Eye (tissue), 1 donor: Measurements from ENCODE around the gene OCRL.
A peak's percentile ranks its signal among the peaks of the same experiment; 100 is the strongest.

ENCODE experiments used
- DNase-seq: peaks from one replicate; pipeline ENCODE4 v3.0.0-alpha.2; 2015

OCRL gene

GRCh38 chrX:129590596-129590995, 50.5 kb downstream of the OCRL start:
- no peak for DNase-seq

GRCh38 chrX:129593137-129593536, 53.1 kb downstream of the OCRL start:
- no peak for DNase-seq

DNA sequence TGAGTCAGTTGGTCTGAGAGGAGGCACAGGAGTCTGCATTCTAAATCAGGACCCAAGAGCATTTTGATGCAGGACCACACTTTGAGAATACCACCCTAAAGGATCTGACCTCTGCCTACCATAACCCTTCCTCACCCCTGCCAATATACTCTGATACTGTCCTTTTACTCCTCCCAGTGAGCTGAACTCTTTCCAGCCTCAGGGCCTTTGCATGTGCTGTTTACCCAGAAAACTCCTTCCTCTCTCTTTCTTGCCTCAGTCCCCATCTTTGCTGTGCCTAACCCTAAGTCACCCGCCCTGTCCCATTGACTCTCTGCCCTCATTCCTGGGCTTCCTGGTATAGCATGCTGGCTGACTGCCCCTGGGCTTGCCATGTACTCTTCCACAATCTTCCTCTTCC, 54.7 kb downstream of the OCRL start:
- no peak for DNase-seq

DNA sequence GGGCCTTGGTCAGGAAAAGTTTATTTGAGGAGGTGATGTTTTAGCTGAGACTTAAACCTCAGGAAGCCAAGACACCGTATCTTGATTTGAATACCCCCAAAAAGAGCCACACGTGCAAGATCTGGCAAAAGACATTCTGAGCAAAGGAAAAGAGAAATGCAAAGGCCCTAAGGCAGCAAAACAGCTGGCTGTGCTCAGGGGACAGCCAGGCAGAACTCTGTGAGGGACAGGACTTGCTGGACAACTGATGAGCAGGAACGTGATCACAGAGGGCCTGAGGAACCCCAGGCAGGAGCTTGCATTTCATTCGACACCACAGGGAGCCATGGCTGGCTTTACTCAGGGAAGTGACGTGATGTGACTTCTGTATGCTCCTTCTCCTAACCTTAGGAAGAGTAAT, 56.0 kb downstream of the OCRL start:
- DNase-seq: no peak

DNA sequence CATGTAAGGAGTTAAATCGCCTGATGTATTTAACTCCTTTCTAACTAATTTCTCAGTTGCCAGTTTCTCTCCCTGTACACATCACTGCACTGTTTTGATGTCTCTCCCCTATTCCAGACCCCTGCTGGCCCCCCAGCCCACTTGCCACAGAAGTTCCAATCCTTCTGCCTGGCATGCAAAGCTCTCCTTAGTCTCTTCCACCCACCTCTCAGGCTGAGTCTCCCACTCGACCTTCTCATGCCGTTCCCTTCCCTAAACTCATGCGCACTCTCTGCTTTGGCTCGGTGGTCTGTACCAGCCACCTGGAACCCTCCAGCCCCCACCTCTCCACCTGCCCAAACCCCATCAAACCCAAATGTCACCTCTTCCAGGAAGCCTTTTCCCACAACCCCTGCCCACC, 57.8 kb downstream of the OCRL start:
- no peak for DNase-seq

- DNase-seq: no peak
Measured at GRCh38 chrX:129599499-129599898, 59.4 kb downstream of the OCRL start.

GRCh38 chrX:129599996-129600395, 59.9 kb downstream of the OCRL start:
- no peak for DNase-seq

DNA sequence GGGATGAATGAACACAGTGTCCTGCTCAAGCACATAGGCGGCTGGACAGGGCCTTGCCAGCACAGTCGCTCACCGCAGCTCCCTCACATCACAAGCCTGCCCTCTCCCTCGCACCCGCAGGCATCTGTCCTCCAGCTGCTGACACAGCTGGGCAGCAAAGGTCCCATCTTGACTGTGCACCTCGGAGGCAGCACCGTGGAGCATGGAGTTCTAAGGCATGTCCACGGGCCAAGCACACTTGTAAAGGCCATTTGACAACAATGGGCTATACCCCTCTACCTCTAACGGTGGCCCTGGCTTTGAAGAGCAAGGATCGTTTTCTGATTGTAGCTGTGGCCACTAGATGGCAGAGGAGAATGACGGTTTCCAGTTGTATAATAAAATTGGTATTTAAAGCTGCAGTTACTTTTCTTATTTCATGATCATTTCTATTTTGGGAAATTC, 60.9 kb downstream of the OCRL start:
- no peak for DNase-seq

- DNase-seq: peak; percentile 86
Measured at GRCh38 chrX:129606918-129607317, 66.9 kb downstream of the OCRL start.

- DNase-seq: no peak
Measured at GRCh38 chrX:129608496-129608895, 68.4 kb downstream of the OCRL start.

DNA sequence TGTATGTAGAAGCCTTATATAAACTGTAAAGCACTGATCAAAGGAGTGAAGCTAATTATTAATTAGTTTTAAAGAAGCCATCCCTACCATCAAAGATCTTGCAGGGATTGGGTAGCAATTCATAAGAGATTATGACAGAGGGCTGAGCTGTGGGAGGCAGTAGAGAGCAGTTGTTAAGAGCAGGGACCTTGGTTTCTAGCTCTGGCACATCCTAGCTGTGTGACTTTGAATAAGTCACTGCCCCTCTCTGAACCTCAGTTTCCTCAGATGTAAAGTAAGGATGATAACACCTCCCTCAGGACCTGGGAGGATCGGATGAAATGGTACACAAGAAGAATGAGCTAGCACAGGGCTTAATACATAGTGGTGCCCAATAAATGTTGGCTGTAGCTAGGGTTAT, 69.3 kb downstream of the OCRL start:
- DNase-seq: no peak

- DNase-seq: no peak
Measured at GRCh38 chrX:129612396-129612795, 72.3 kb downstream of the OCRL start.

GRCh38 chrX:129613596-129613995, 73.5 kb downstream of the OCRL start:
- DNase-seq: no peak

GRCh38 chrX:129614481-129615255, 74.6 kb downstream of the OCRL start:
- DNase-seq: no peak

- DNase-seq: no peak
Measured at GRCh38 chrX:129617420-129617819, 77.4 kb downstream of the OCRL start.

DNA sequence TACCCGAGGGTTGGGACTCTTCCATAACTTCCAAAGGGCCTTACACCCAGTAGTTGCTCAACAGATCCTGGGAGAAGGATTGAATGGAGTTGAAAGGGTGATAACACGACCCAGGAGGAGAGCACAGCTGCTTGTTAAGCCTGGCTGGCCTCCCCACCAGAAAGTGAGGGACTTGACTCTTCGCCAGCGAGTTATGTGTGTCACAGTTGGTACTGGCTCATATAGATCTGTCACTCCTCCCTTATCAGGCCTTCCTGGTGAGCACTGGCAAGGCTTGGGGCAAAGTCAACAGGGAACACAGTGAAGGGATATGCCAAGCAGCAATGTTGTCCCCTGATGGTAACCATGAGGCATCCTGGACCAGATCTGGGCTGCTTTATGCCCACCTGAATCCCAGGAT, 78.9 kb downstream of the OCRL start:
- no peak for DNase-seq

DNA sequence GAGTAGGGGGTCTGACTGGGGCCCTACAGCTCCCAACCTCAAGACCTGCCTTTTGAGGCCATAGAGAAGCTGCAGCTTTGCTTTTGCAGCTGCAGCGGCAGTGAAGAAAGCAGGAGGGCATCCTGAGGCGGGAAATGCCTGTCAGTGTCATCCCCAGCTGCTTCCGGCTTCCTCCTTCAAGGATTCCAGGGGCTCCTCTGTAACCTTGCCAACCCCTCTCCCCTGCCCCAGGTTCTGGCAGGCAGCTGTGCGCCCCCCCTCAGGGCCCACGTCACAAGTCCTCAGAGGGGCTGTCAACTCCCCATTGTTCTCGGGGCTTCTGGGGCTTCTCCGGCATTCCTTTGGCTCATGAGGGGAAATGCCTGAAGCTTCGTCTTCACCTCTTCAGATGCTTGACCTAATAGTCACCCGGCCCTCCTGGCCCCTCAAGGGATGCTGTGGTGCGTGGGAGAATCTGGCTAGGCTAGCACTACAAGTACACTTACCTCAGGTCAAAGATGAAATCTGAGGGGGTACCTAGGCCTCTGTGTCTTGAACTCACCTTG, 82.8 kb downstream of the OCRL start:
- peak; percentile 72 for DNase-seq

- DNase-seq: no peak
Measured at GRCh38 chrX:129626026-129626425, 86.0 kb downstream of the OCRL start.

- no peak for DNase-seq
Measured at GRCh38 chrX:129629837-129630236, 89.8 kb downstream of the OCRL start.

- DNase-seq: no peak
Measured at GRCh38 chrX:129631849-129632248, 91.8 kb downstream of the OCRL start.

DNA sequence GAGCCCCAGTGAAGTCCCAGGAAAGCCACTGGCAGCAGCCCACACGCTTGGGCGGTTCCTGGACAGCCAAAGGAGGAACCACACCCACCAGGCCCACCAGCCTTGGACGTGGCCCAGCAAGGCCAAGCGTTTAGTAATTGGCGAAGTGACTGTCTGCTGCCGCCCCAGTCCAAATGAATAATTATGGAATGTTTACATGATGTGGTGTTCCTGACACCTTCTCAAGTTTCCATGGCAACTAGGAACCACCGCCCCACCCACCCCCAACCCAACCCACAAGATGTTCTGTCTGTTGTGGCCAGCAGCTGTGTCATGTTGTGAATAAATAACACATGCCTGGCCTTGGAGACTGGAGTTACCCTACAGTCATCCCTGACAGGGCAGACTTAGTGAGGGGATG, 92.4 kb downstream of the OCRL start:
- DNase-seq: no peak

DNA sequence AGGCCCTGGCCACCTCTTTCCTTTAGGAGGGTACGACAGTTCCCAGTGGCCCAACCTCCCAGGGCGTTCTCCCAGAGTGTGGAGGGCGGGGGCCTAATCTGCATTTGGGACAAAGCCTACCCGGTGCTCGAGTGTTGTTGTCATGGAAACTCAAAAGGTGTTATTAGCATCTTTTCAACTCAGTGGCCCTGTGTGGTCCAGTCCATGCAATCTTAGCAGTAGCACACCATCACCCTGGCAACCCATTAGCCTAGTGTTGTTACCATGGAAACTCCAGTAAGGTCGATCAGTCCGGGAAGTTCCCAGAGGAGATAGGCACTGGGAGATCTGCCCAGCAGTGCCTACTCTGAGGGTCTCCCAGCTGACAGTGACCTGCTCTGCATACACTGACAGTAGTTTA, 94.5 kb downstream of the OCRL start:
- peak; percentile 66 for DNase-seq

DNA sequence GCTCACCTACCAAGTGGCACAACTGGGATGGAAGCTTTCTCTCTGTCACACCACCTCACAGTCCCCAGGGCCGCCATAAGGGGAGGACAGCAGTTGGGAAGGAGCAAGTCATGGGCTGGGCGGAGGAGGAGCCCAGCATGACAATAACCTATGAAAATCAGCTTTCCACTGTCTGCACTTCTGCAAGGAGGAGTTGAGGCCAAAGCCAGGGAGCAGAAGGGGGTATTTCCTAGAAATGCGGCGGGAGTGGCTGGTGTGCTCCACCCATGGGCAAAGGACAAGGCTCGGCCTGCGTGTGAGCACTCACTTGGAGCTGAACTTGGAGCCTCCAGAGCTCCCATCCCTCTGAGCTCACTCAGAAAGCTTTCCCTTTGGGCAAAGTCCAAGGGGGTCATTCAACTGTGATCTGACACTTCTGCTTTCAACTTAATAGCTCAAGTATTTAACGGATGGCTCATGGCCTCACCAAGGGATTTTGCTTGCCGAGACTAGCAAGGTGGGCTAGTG, 96.2 kb downstream of the OCRL start:
- no peak for DNase-seq

- peak; percentile 87 for DNase-seq
Measured at GRCh38 chrX:129637217-129638109, 97.4 kb downstream of the OCRL start.
